Adrenal gland (tissue), 12 donors: ENCODE results near the gene GLYATL1. TPM values are rescaled to one million over a fixed set of nuclear protein-coding genes. Genes with fewer than 3 reads are reported as not detected.

ENCODE experiments used
- DNase-seq, 7 donors: peaks; one replicate each; pipeline ENCODE4 v3.0.0-alpha.2; 2019 to 2020
- H3K27ac ChIP-seq, 5 donors: fragments of 200-600 bp; sonication (generic) in 4 of 5; 1 replicate in 3 of 5; 2 replicates in 2 of 5; pipeline versions ENCODE4 v1.5.1 to v1.8.0; 2016 to 2020; ENCODE audit warnings: mild to moderate bottlenecking in 1 of 5
- H3K27me3 ChIP-seq: fragments of 200-600 bp; 2 replicates; pipeline ENCODE4 v1.8.0; 2021
- H3K36me3 ChIP-seq, 2 donors: fragments of 200-600 bp; replicated peaks in 1 of 2; 1 replicate in 1 of 2; 2 replicates in 1 of 2; pipeline versions ENCODE4 v1.5.1 to v1.8.0; 2018 to 2022
- H3K4me1 ChIP-seq, 2 donors: fragments of 200-600 bp; replicated peaks in 1 of 2; 1 replicate in 1 of 2; 2 replicates in 1 of 2; pipeline versions ENCODE4 v1.5.1 to v1.8.0; 2018 to 2021
- H3K4me3 ChIP-seq, 4 donors: fragments of 200-600 bp; sonication (generic) in 3 of 4; one replicate each; pipeline ENCODE4 v1.5.1; 2016 to 2018
- H3K9me3 ChIP-seq, 3 donors: fragments of 200-600 bp; sonication (generic) in 1 of 3; replicated peaks in 1 of 3; 1 replicate in 2 of 3; 2 replicates in 1 of 3; pipeline versions ENCODE4 v1.5.1 to v1.8.0; 2016 to 2021
- POLR2A ChIP-seq, 2 donors: fragments of 450-650 bp; IDR thresholded peaks; one replicate each; pipeline ENCODE4 v1.6.1; 2017; ENCODE audit warnings: antibody characterized with exemption in 2 of 2, mild to moderate bottlenecking in 2 of 2, moderate library complexity in 1 of 2
- WGBS, 4 donors: extraction: QIAGEN DNeasy Blood & Tissue Kit in 2 of 4; methylation state at CpG; one replicate each; pipeline versions ENCODE4 v1.1.5 to v1.1.7; 2013 to 2017; 5-methylcytosine and 5-hydroxymethylcytosine counted together
- intact Hi-C, 2 donors: fragments of 100-400 bp; cut with DNase I; formaldehyde crosslinking; loops; one replicate each; pipeline versions ENCODE4 v1.14.1 to v1.15.0; 2022 to 2023
- polyA plus RNA-seq, 3 donors: library from polyadenylated mRNA; stranded (reverse); fragments of 200-250 nt in 2 of 3; fragments of 350-450 nt in 1 of 3; fragmentation: Illumina TruSeq in 1 of 3; extraction: RNeasy Lipid Tissue Mini Kit (QIAGEN cat#74804) in 1 of 3; gene quantifications; one replicate each; pipeline ENCODE4 v1.2.3, GENCODE V29; 2013 to 2014
- total RNA-seq, 9 donors: library from RNA; depleted of rRNA in 4 of 9; stranded (reverse); fragments of >200 nt in 4 of 9; fragments of 120-200 nt in 1 of 9; fragmentation: NEBNext Ultra II Directional in 1 of 9; extraction: Animal tissue kit (Norgen Biotek cat#: 25700) in 1 of 9; gene quantifications; one replicate each; pipeline versions ENCODE4 v1.1.0 to v1.2.4, GENCODE V29; 2013 to 2023
- TF ChIP-seq, protein P1 (sequence below), 6 experiments: fragments of 450-650 bp in 4 of 6; fragments of 200-600 bp in 2 of 6; sonication (generic) in 1 of 6; IDR thresholded peaks; 1 replicate in 5 of 6; 2 replicates in 1 of 6; pipeline versions ENCODE4 v1.5.1 to v1.8.0; 2016 to 2021; ENCODE audit warnings: antibody characterized with exemption in 6 of 6, mild to moderate bottlenecking in 2 of 6, moderate library complexity in 1 of 6
- donor health status: healthy with polysubstance abuse.
- donor health status: Bipolar disorder and iron deficiency.
- donor health status: DM: yes; HTN: yes; CAD: no.
- donor health status: DM: no; HTN: no; CAD: no.
- donor health status: DM: no; HTN: no; CAD: no.
- donor health status: DM: yes; HTN: yes; CAD: no.

GLYATL1 gene
- total and polyA plus RNA-seq, 12 donors, result 0.07 to 0.50 (median 0.15) TPM; not detected in 8

- peaks cover 15% of the 10 kb centered on the region for H3K27me3 ChIP-seq
- WGBS, 4 donors, result 58 to 76% (median 60%) methylated on average over 1 of the region's 1 CpG
- no peaks in the 10 kb centered on the region for H3K9me3 ChIP-seq
- no peaks in the 10 kb centered on the region for H3K4me1 ChIP-seq
- TF ChIP-seq POLR2A (IDR thresholded peaks at IDR 0.05), result no peak
- TF ChIP-seq, protein P1, sequence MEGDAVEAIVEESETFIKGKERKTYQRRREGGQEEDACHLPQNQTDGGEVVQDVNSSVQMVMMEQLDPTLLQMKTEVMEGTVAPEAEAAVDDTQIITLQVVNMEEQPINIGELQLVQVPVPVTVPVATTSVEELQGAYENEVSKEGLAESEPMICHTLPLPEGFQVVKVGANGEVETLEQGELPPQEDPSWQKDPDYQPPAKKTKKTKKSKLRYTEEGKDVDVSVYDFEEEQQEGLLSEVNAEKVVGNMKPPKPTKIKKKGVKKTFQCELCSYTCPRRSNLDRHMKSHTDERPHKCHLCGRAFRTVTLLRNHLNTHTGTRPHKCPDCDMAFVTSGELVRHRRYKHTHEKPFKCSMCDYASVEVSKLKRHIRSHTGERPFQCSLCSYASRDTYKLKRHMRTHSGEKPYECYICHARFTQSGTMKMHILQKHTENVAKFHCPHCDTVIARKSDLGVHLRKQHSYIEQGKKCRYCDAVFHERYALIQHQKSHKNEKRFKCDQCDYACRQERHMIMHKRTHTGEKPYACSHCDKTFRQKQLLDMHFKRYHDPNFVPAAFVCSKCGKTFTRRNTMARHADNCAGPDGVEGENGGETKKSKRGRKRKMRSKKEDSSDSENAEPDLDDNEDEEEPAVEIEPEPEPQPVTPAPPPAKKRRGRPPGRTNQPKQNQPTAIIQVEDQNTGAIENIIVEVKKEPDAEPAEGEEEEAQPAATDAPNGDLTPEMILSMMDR (IDR thresholded peaks at IDR 0.05), result no peak
- H3K4me3 ChIP-seq, result no peak overlapping the region
- intact Hi-C loops, result no loop called here
- no peak for DNase-seq
- no peaks in the 10 kb centered on the region for H3K36me3 ChIP-seq
- H3K27ac ChIP-seq, result no peak overlapping the region
Observed at GRCh38 chr11:58902881-58903280, 36.4 kb upstream of the GLYATL1 start.

DNA sequence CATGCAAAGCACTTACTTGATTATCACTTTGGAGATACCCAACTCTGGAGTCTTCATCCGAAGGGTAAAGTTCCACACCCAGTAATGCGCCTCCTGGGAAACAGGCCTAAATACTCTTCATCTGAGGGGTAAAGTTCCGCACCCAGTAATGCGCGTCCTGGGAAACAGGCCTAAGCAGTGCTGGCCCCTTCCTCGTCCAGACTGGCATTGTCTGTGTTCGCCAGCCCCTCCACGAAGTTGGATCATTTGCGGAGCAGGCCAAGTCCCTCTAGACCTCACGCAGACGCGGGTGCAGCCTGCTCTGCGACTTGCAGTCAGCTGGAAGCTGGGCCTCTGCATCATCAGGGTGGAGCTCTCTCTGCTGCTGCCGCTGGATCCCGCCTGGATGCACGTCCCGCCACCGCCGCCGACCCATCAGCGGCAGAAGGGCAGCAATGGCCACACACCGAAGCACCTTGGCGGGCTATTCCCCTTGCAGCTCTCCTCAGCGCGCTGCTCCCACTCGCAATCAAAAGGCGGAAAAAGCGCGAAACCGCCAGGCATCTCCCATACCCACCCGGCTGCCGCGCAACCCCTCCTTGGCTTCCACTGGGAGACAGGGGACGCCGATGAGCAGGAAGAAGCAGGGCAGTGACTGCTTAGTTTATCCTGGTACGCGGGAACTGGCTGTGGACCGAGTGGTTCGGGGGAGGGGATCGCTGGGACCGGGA lies 34.1 kb upstream of the GLYATL1 start:
- 9 to 14% (median 9%) methylated on average over 17 to 41 of the region's 41 CpGs for WGBS, 4 donors
- peak in 1 of 7 donors; percentile 63 for DNase-seq
- intact Hi-C loops, result no loop called here

GRCh38 chr11:58905721-58906547 lies 33.4 kb upstream of the GLYATL1 start:
- Histone ChIP-seq H3K9me3 (no peaks in the 10 kb centered on the region), H3K27me3 (peaks cover 18% of the 10 kb centered on the region), H3K27ac (peak overlapping the region in 1 of 5 donors; percentile 34), H3K4me1 (no peaks in the 10 kb centered on the region), H3K4me3 (peak overlapping the region in 1 of 4 donors; percentile 34), H3K36me3 (no peaks in the 10 kb centered on the region)
- DNase-seq, result peak in 4 of 7 donors; percentile 25 to 80 (median 33)
- WGBS, 4 donors, result 10 to 25% (median 14%) methylated on average over 21 to 33 of the region's 33 CpGs
- intact Hi-C loops, result no loop called here
- TF ChIP-seq, protein P1 (IDR thresholded peaks at IDR 0.05), result peak in 1 of 6 experiments; percentile 8
- TF ChIP-seq POLR2A (IDR thresholded peaks at IDR 0.05), result no peak

More for the DNA sequence above, 34.1 kb upstream of the GLYATL1 start:
- peaks cover 18% of the 10 kb centered on the region for H3K27me3 ChIP-seq
- peak overlapping the region in 1 of 4 donors; percentile 34 for H3K4me3 ChIP-seq
- H3K27ac ChIP-seq, result peak overlapping the region in 1 of 5 donors; percentile 34
- no peaks in the 10 kb centered on the region for H3K4me1 ChIP-seq
- no peaks in the 10 kb centered on the region for H3K36me3 ChIP-seq
- no peaks in the 10 kb centered on the region for H3K9me3 ChIP-seq
- TF ChIP-seq POLR2A (IDR thresholded peaks at IDR 0.05), result no peak
- TF ChIP-seq, protein P1 (IDR thresholded peaks at IDR 0.05), result no peak

- Histone ChIP-seq H3K27ac (no peak overlapping the region), H3K9me3 (no peaks in the 10 kb centered on the region)
Observed at GRCh38 chr11:58907780-58908179, 31.5 kb upstream of the GLYATL1 start.

More at GRCh38 chr11:58907780-58908179, 31.5 kb upstream of the GLYATL1 start:
- no peaks in the 10 kb centered on the region for H3K36me3 ChIP-seq
- no peak overlapping the region for H3K4me3 ChIP-seq
- H3K27me3 ChIP-seq, result peaks cover 17% of the 10 kb centered on the region
- DNase-seq, result no peak
- WGBS, 4 donors, result 68 to 80% (median 74%) methylated on average over 3 of the region's 3 CpGs
- intact Hi-C loops, result no loop called here
- no peaks in the 10 kb centered on the region for H3K4me1 ChIP-seq
- TF ChIP-seq, protein P1 (IDR thresholded peaks at IDR 0.05), result no peak
- no peak for TF ChIP-seq POLR2A (IDR thresholded peaks at IDR 0.05)
